NCI-H526 (cell line): ENCODE results near the gene SRP72.

Experiments
- DNase-seq, 2 experiments: peaks; one replicate each; lab custom pipeline; 2025; lab: John Stamatoyannopoulos, UW

Gene SRP72

GRCh38 chr4:56544573-56545131, 77.2 kb downstream of the SRP72 start:
- DNase-seq = peak; percentile 88 to 94

- DNase-seq = peak in 1 of 2 experiments; percentile 7
Observed at GRCh38 chr4:56550642-56551041, 83.2 kb downstream of the SRP72 start.

- no peak for DNase-seq
Observed at GRCh38 chr4:56551516-56551915, 84.1 kb downstream of the SRP72 start.

- DNase-seq = no peak
Observed at GRCh38 chr4:56552273-56552672, 84.9 kb downstream of the SRP72 start.
